Stimulated activated CD8-positive, alpha-beta memory T cell treated with anti-CD3 and anti-CD28 coated beads, Interleukin-2, amount 100 ng/mL, for 48 hours (primary cell): ENCODE measurements around the gene MAPK11.
"Not testable (repeated sequence)": the region's sequence is repeated elsewhere in the genome, so short reads cannot be mapped to it uniquely, and the experiment has no call there.

ENCODE experiments used
- DNase-seq, 2 donors: peaks; one replicate each; pipeline ENCODE4 v3.0.0-alpha.2; 2020; ENCODE audit warnings: low read depth in 2 of 2

The MAPK11 gene

DNA sequence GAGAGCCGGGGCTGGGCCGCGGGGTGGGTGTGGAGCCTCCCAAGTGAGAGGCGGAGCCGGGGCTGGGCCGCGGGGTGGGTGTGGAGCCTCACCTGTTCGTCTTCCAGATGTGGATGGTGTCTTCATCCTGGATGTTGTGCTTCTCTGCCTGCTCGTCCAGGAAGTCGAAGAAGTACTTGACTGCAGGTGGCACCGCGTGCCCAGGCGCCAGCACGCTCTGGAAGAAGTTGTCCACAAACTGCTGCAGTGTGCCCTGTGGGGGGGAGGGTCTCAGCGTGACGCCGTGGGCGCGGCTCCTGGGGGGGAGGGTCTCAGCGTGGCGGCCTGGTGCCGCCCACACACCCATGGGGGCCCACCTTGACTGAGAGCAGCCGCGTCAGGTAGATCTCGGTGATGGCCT lies 7.6 kb upstream of the MAPK11 start:
- no peak for DNase-seq

DNA sequence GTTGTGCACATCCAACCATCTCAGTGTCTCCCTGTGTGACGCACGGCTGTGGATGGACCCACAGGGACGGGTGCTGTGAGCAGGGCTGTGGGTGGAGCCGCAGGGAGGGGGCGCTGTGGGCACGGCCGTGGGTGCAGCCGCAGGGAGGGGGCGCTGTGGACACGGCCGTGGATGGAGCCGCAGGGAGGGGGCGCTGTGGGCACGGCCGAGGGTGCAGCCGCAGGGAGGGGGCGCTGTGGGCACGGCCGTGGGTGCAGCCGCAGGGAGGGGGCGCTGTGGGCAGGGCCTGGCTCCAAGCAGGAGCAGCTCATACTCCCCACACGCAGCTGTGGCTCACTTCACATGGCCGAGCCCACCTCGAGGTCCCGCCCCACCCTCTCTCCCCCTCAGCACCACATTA lies 6.0 kb upstream of the MAPK11 start:
- peak in 1 of 2 donors; percentile 55 for DNase-seq

DNA sequence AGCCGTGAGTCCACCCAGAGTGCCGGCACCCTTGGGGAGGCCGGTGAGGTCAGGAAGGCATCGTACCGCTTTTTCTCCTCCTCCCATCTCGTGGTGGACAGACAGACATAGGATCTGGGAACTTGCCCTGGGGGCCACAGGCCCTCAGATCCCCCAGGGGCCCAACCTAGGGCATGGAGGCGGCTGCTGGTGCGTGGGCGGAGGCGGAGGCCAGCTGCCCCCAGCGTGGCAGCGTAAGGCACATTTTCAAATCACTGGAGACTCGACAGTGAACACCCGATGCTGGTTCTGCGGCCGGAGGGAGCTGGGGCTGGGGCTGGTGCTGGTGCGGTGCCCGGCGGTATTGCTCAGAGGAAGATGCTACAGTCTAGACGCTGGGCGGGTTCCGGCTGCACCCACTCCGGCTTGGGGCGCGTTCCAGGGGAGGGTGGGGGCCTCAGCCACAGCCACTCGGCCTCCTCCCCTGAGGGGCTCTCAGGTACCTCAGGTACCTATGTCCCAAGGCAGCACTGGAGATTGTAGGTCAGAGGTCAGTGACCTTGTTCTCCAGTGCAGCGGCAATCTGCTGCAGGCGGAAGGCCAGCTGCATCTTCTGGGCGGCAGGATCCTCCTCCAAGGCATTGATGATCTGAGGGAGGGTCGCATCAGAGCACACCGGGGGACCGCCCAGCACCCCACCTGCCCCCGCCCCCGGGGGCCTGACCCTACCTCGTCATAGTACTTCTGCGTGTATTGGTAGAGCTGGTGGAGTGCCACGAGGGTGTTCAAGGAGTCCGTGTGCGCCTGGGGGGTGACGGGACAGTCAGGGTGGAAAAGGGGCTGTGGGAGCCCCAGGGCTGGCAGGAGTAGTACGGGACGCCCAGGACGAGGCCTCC lies 5.2 kb upstream of the MAPK11 start:
- no peak for DNase-seq

DNA sequence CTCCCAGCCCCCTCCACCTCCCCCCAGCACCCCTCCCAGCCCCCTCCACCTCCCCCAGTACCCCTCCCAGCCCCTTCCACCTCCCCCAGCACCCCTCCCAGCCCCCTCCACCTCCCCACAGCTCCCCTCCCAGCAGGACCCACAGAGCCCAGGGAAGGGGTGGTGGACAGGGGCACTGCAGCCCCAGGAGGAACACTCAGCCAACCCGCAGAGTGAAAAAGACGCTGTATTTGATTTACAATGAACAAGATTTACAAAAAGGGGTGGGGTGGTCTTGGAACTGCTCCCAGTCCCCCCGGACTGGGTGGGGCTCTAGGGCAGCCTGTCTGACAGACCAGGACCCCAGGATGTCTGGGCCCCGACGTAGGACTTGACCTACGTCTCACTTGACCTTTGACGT lies 4.6 kb upstream of the MAPK11 start:
- DNase-seq: no peak

DNA sequence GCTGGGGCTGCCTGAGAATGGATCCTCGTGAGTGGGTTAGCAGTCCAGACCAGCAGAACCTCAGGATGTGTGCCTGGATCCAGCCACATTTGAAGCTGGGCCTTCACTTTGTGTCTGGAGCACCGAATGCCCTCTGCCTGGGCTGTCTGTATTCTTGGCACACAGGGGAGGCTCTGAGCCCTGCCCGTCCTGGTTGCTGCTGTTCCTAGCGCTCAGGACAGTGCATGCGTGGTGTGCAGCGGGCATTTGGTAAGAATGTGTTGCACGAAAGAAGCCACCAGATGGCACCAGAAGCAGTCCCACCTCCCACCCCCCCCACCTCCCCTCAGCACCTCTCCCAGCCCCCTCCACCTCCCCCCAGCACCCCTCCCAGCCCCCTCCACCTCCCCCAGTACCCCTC lies 4.1 kb upstream of the MAPK11 start:
- DNase-seq: no peak

DNA sequence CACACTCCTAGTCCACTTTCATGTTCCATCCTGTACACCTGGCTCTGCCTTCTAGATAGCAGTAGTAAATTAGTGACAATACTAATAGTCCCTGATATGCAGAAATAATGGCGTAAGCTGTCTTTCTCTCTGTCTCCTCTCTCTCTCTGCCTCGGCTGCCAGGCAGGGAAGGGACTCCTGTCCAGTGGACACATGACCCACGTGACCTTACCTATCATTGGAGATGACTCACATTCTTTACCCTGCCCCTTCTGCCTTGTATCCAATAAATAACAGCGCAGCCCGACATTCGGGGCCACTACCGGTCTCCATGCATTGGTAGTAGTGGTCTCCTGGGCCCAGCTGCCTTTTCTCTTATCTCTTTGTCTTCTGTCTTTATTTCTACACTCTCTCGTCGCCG lies 3.6 kb upstream of the MAPK11 start:
- DNase-seq: not testable (repeated sequence)

DNA sequence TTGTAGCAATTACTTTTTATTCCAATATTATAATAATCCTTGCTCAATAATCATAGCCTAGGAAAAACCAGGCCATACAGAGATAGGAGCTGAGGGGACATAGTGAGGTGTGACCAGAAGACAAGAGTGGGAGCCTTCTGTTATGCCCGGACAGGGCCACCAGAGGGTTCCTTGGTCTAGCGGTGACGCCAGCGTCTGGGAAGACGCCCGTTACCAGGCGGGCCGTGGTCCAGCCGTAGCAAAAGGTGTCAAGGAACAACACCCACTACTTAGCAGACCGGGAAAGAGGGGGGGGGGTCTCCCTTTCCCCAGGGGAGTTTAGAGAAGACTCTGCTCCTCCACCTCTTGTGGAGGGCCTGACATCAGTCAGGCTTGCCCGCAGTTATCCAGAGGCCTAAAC lies 3.2 kb upstream of the MAPK11 start:
- not testable (repeated sequence) for DNase-seq

DNA sequence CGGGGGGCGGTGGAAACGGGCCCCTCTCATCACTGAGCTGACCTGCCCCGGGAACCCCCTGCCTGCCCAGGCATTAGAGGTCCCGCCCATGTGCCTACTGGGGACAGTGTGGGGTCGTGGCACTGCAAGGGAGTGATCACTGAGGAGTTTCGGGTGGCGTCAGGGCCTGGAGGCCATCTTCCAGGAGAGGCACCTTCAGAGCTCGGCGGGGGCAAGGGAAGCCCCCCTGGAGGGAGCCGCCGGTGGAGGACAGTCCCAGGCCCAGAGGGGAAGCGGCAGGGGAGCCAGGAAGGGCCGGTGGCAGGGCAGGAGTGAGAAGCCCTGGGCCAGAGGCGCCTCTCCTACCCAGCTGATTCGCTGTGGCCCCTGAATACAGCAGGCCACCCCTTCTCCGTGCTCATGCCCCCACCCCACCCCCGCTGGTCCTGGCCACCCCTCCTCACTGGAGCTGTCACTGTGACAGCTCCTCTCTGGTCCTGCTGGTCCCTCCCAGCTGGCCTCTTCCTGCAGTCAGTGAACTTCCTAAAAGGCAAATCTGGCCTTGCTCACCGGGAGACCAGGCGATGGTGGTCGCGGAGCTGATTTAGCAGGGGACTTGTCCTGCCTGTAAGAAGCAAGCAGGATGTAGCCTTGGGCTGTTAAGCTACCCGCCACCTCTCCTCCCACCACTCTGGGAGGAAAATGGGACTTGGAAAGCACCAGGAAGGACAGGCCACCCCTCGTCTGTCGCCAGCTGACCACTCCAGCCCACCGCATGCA lies 2.0 kb upstream of the MAPK11 start:
- no peak for DNase-seq

DNA sequence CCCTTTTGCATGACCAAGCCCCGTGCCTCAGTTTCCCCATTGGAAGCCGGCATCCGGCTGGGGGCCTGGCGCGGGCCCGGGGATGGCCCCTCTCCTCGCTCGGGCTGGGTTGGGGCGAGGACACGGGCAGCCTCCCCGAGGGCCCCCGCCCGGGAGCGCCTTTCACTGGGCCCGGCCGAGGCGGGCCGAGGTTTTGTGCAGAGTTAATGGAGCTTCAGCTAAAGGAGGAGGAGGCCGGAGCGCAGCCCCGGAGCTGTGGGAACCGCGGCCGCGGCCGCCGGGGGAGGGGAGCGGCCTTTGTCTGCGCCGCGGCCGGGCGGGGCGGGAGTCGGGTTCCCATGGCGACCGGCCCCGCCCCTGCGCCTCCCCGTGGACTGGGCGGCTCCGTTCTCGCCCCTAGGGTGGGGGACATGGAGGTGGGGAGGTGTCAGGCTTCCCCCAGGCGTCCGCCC lies 1.4 kb upstream of the MAPK11 start:
- DNase-seq: peak; percentile 51

DNA sequence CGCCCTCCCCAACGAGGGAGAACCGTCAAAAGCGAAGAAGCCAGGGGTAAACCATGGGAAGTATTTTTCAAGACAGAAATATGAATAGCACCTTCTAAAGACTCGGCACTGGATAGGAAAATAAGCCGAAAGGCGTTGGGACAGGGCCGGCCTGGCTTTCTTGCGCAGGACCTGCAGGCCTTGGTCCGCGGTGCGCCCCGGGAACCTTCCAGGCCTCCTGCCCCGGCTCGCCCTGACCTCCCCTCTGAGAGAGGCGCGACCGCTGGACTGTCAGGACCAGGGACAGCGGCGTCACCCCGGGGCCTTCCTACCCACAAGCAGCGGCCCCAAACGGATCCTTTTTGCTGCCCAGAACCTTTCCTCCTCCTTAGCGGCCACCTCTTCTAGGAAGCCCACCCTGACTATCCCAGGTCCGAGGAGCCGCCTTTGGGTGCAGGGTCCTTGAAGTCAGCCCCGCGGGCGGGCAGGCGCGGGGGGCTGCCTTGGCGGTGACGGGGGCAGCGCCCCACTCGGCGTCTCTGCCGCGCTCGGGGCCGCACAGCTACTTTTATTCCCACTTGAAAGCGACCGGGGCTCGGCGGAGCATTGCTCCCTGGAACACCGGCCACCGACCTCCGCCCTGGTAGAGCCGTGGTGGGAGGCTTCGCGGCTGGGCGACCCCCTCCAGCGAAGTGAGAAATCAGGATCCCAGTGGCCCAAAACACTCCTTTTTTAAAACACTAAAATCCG lies 650 bp upstream of the MAPK11 start:
- peak; percentile 43 to 61 for DNase-seq

DNA sequence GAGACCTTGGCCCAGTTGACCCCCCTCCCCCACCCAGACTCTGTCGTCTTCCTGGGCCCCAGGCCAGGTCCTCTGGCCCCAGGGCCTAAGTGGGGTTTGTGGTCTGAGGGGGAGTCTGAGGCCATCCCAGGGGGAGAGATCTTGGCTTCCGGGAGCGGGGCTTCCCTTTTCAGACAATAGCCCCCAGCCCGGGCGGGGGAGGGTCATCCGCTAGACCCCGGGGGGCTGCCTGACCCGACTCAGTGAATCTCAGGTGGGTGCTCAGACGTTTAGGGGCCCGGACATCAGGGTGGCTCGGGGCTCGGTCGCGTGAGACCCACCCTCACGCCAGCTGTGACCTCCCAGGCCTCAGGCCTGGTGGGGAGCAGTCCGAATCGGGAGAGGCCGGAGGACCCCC lies 609 bp downstream of the MAPK11 start:
- DNase-seq: no peak

DNA sequence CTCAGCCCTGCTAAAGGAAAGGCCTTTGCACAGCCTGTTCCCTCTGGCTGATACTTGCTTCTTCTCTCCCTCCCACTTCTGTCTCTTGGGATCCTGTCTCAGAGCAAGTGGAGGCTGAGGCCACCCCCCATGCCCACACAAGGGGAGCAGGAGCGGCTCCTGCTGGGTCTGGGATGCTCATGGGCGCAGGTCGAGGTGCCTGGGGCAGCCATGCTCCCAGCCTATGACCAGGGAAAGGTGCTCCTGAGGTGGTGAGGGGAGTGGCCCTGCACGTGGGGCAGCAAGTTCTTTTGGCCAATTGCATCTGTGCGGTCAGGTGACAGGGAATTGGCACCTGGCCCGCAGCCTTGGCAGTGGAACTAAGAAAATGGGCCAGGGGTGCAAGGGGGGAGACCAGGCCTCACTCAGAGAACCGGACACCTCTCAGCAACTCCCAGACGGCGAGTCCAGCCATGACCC lies 1.5 kb downstream of the MAPK11 start:
- DNase-seq: no peak

DNA sequence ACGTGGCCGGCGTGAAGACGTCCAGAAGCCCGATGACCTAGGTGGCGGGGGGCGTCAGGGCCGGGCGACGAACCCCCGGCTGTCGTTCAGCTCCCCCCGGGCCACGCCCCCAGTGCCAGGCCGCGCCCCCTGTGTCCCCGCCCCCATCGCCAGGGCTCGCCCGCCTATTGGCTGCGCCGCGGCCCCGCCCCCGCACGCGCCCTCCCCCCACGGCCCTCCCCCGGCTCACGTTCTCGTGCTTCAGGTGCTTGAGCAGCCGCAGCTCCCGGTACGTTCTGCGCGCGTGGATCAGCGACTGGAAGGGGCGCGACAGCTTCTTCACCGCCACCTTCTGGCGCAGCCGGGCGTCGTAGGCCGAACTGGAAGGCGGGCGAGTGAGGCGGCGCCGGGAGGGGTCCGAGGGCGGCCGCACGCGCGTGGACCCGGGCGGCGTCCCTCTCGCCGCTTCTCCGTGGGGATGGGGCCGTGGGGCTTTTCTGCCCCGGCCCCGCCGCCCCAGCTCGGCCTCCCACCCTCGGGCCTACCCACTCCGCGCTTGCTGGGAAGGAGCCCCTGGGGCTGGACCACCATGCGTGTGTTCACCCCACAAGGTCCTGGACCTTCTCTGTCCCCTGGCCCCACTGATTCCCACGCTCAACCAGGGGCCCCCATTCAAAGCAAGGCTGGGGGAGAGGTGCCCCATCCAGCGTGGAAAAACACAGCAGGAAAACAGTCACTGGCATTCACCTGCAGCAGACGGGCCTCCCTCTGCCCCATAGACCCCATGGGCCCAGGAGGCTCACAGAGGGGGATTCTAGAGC lies 2.4 kb downstream of the MAPK11 start:
- peak; percentile 44 to 54 for DNase-seq

DNA sequence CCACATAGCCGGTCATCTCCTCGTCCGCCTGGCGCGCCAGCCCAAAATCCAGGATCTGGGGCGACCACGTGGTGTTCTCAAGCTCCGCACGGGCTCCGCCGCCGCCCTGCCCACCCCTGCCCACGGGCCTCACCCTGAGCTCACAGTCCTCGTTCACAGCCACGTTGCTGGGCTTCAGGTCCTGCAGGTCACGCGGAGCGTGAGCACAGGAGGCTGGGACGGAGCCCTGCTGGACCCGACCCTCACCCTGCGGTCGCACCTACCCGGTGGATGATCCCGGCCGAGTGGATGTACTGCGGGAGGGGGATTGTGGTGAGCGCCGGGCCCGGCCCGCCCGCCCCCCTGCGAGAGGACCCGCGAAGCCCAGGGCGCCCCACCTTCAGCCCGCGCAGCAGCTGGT lies 3.2 kb downstream of the MAPK11 start:
- no peak for DNase-seq

DNA sequence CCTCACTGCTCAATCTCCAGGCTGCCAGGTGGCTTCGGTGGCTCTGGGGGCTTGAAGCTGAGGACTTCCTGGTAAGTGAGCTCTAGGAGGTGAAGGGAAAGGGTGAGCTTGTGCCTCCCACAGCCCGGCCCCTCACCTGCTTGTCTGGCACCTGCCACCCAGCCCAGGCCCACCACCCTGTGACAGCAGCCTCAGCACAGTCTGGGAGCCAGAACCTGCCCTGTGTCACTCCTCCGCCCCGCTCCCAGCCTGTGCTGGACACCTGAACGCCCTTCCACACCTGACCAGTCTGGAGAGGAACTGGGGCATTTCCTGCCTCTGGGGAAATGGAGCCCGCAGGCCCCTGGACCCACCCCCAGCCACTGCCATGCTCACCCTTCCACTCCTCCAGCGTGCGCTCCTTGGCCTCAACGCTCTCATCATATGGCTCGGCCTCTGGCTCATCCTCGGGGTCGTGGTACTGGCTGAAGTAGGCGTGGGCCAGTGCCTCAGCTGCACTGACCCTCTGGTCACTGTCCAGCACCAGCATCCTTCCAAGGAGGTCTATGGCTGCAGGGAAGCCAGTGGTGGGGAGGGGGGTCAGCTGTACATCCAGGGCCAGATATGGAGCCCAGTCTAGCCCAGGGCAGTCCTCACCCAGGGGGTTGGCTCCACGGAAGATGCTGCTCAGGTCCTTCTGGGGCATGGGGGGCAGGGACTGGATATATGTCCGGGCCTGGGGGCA lies 5.1 kb downstream of the MAPK11 start:
- DNase-seq: no peak

DNA sequence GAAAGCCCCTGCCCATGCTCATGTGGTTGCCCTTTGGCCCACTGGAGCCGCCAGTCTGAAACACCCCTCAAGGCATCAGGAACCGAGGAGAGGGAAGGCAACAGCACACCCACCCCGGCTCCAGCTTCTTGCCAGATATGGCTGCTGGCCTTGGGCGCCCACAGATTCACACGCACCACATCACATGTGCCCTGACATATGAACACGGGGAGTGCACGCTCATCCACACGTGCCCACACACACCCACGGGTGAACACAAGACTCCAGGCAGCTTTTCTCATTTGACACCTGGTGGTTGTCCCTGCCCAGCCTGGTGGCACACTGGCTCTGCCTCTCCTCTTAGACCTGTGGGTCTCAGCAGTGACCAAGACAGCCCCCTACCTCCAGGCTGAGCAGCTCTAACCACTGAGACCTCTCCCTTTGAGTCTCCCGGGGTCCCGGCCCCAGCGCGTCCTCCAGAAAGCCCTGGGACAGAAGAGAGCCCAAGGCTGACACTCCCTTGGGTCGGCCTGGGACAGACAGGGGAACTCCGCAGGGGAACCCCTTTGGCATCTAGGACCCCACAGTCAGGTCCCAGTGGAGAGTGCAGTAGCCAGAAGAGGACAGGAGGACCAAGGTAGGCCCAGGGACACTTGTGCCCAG lies 6.0 kb downstream of the MAPK11 start:
- DNase-seq: no peak

DNA sequence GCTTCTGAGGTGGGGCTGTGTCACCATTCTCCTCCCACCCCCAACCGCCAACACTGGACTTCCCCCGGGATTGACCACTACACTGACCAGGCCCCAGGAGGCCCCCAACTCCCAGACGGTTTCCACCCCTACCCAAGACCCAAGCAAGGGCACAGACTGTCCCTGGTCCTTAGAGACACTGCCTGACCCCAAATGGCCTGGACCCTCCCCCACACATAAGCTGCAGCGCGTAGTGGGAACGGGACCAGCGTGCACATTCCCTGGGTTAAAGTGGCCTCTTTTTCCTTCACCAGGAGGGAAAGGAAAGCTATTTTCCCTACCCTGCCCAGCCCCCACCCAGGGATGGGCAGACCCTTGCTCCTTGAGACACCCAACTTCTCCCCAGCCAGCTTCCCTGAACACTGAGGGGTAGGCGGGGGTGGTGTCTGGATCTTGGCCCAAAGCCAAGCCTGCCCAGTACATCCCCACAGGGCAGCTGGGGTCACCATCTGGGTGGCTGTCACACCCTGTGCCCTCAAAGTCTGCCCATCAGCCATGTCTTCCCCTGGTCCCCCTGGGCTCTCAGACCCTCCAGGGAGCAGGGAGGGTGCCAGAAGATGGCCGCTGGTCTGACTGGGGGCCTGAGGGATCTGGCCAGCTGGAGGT lies 7.1 kb downstream of the MAPK11 start:
- no peak for DNase-seq

DNA sequence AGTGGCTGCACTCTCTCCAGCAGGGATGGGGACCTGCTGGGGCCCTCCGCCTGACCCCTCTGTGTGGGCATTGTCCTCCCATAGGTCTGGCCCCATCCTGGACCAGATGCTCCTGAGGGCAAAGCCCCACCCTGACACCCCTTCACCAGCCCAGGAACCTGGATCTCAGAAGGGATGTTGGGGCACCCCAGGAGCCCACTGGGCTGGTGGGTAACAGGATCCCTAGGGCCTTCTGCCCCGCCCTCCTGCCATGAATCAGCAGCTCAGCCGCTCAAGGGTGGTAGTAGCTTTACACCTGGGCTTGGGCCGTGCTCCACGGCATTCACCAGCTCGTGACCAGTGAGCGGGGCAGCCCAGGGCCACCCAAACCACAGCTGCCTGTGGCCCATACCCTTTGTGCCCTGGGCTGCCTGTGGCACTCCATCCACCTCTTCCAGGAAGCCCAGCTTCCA lies 7.7 kb downstream of the MAPK11 start:
- DNase-seq: no peak

DNA sequence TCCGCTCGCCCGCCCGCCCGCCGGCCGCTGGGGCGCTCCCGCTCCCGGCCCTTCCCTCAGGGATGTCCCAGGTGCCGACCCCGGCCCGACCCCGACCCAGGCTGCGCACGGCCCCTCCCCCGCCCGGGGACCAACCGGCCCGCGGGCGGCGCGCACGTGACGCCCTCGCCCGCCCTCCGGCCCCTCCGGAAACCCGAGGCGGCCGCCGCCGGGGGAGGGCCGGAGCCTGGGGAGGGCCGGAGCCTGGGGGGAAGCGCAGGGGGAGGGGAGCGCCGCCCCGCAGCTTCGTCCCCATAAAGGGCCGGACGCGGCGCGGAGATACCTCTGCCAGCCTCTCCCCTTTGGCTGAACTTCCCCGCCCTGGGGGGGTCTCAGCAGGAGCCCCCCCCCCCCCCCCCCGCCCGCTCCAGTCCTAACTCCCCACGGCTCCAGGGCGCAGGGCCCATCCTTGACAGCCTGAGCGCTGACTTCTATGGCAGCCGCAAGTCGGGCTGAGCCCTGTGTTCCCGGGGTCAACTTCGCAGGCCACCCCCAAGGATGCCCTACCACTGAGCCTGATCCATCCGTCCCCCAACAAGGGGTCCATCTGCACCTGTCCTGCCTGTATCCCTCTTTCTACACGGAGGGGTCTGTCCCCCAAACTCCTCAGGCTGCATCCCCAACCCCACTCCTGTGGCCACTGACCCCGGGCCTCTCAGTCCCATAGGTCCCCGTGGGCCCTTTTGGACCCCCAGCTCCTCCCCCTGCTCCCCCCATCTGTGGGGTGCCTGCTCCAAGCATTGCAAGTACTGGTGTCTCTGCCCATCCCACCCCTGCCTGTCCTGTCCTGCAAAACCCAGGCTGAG lies 8.3 kb downstream of the MAPK11 start, which contains the start of gene MAPK12:
MAPK12 (minus strand) TSS at position 69 of the 845 bp plus-strand sequence. CDS start 174 bp downstream, outside the sequence.
- no peak for DNase-seq
